WI38 (cell line): Measurements from ENCODE around the gene THAP11.
A peak's percentile ranks its signal among the peaks of the same experiment; 100 is the strongest.

Experiments used
- H3K4me3 ChIP-seq: 2 replicates; pipeline ENCODE4 v1.5.1; 2011; ENCODE audit warnings: low read depth, mild to moderate bottlenecking, control low read depth, low read length
- CTCF ChIP-seq: IDR thresholded peaks from 2 replicates; pipeline ENCODE4 v1.5.1; 2012; ENCODE audit warnings: low read depth, mild to moderate bottlenecking, control low read depth, low read length

The THAP11 gene

GRCh38 chr16:67841816-67842508, at the start of gene THAP11:
Gene THAP11, plus strand, starts transcription at chr16:67842320. Its CDS starts 235 bp downstream, at chr16:67842555.
- peak; percentile 79 for TF ChIP-seq CTCF
- peak within 1 kb of the TSS; percentile 79 for H3K4me3 ChIP-seq

- TF ChIP-seq CTCF: no peak
- H3K4me3 ChIP-seq: no peak overlapping the region
These were observed 45.9 kb upstream of the THAP11 start for GRCh38 chr16:67796099-67796718.

GRCh38 chr16:67800338-67800926, 41.7 kb upstream of the THAP11 start:
- no peak overlapping the region for H3K4me3 ChIP-seq
- TF ChIP-seq CTCF: no peak

GRCh38 chr16:67801241-67801640, 40.9 kb upstream of the THAP11 start:
- no peak for TF ChIP-seq CTCF
- no peak overlapping the region for H3K4me3 ChIP-seq

- TF ChIP-seq CTCF: no peak
- H3K4me3 ChIP-seq: no peak overlapping the region
These were observed 40.2 kb upstream of the THAP11 start for GRCh38 chr16:67801883-67802282.

GRCh38 chr16:67803894-67804293, 38.2 kb upstream of the THAP11 start:
- no peak for TF ChIP-seq CTCF
- H3K4me3 ChIP-seq: no peak overlapping the region
